NCI-H446 treated with DMSO at 0.1 percent for 48 hours (cell line): ENCODE measurements around the gene PLD5.
"Not testable (repeated sequence)": the region's sequence is repeated elsewhere in the genome, so short reads cannot be mapped to it uniquely, and the experiment has no call there.

ENCODE experiments used
- DNase-seq: peaks from one replicate; lab custom pipeline; 2025; lab: John Stamatoyannopoulos, UW

PLD5 gene

GRCh38 chr1:242162140-242162539, 362.4 kb downstream of the PLD5 start:
- no peak for DNase-seq

- no peak for DNase-seq
These were observed 377.2 kb downstream of the PLD5 start for GRCh38 chr1:242147096-242147976.

- DNase-seq: no peak
These were observed 377.8 kb downstream of the PLD5 start for GRCh38 chr1:242146652-242147051.

GRCh38 chr1:242140836-242141235, 383.7 kb downstream of the PLD5 start:
- DNase-seq: no peak

- DNase-seq: no peak
These were observed 384.5 kb downstream of the PLD5 start for GRCh38 chr1:242139986-242140385.

- no peak for DNase-seq
These were observed 385.1 kb downstream of the PLD5 start for GRCh38 chr1:242139442-242139841.

GRCh38 chr1:242133796-242134195, 390.7 kb downstream of the PLD5 start:
- DNase-seq: no peak

- DNase-seq: no peak
These were observed 391.1 kb downstream of the PLD5 start for GRCh38 chr1:242133351-242133750.

- DNase-seq: no peak
These were observed 392.2 kb downstream of the PLD5 start for GRCh38 chr1:242132121-242132817.

GRCh38 chr1:242128951-242129502, 395.5 kb downstream of the PLD5 start:
- peak; percentile 48 for DNase-seq

GRCh38 chr1:242120432-242120831, 404.1 kb downstream of the PLD5 start:
- no peak for DNase-seq

GRCh38 chr1:242100921-242101320, 423.6 kb downstream of the PLD5 start:
- peak; percentile 81 for DNase-seq

- not testable (repeated sequence) for DNase-seq
These were observed 427.2 kb downstream of the PLD5 start for GRCh38 chr1:242097283-242097682.

GRCh38 chr1:242093116-242093515, 431.4 kb downstream of the PLD5 start:
- no peak for DNase-seq

- DNase-seq: peak; percentile 83
These were observed 434.6 kb downstream of the PLD5 start for GRCh38 chr1:242089911-242090310.

- DNase-seq: no peak
These were observed 435.6 kb downstream of the PLD5 start for GRCh38 chr1:242088875-242089274.

GRCh38 chr1:242086706-242087105, 437.8 kb downstream of the PLD5 start:
- no peak for DNase-seq

GRCh38 chr1:242086093-242086492, 438.4 kb downstream of the PLD5 start:
- no peak for DNase-seq

- DNase-seq: peak; percentile 60
These were observed 440.8 kb downstream of the PLD5 start for GRCh38 chr1:242083742-242084141.

GRCh38 chr1:242081446-242081845, 443.1 kb downstream of the PLD5 start:
- DNase-seq: no peak

GRCh38 chr1:242065813-242066212, 458.7 kb downstream of the PLD5 start:
- DNase-seq: no peak

- DNase-seq: no peak
These were observed 462.2 kb downstream of the PLD5 start for GRCh38 chr1:242062271-242062670.

- no peak for DNase-seq
These were observed 464.5 kb downstream of the PLD5 start for GRCh38 chr1:242059976-242060375.
